ENCODE measurements around the gene BET1L. TPM values are rescaled to one million over a fixed set of nuclear protein-coding genes. Genes with fewer than 3 reads are reported as not detected.

BET1L gene
- total and polyA plus RNA-seq, 10 of the 15 experiments (the other 5 are each of a cell fraction or from before 2014, with no cell fraction given): 6.7 to 55.4 (median 39.7) TPM

GRCh38 chr11:255176-255575, 48.0 kb upstream of the BET1L start:
- POLR2A ChIA-PET: interaction anchor here (0.6 kb wide), 1 partner anchor 57 kb away, joined by 3 read pairs; no protein-coding TSS in a partner anchor
- no TSS peak for BruUV-seq (replicated peaks)
- CTCF ChIA-PET: interaction anchor here (0.9 to 1.1 kb wide), 3 partner anchors 18 to 107 kb away, joined by 3 read pairs; no protein-coding TSS in a partner anchor

More at GRCh38 chr11:255176-255575, 48.0 kb upstream of the BET1L start:
- TF ChIP-seq NFIC (IDR thresholded peaks at IDR 0.05; ENCODE audit: low read depth, low read length): no peak
- TF ChIP-seq E2F8 (IDR thresholded peaks at IDR 0.05; ENCODE audit: low read depth, partially characterized antibody): no peak
- TF ChIP-seq PBX3 (IDR thresholded peaks at IDR 0.05; ENCODE audit: insufficient replicate concordance, low read depth, low read length): no peak
- TF ChIP-seq SPI1 (IDR thresholded peaks at IDR 0.05; ENCODE audit: borderline replicate concordance, insufficient read depth, low read depth, low read length): no peak
- TF ChIP-seq SMC3 (IDR thresholded peaks at IDR 0.05; ENCODE audit: borderline replicate concordance, low read length): no peak
- TF ChIP-seq CBX5 (IDR thresholded peaks at IDR 0.05; ENCODE audit: low read depth): no peak
- no peak for TF ChIP-seq SREBF1 (IDR thresholded peaks at IDR 0.05; ENCODE audit: low read length)
- TF ChIP-seq POLR2AphosphoS5 (IDR thresholded peaks at IDR 0.05; ENCODE audit: low read length): no peak
- TF ChIP-seq MTA2 (IDR thresholded peaks at IDR 0.05; ENCODE audit: low read depth): no peak
- TF ChIP-seq NFYA (IDR thresholded peaks at IDR 0.05; ENCODE audit: borderline replicate concordance, low read depth, low read length): no peak
- TF ChIP-seq LARP7 (IDR thresholded peaks at IDR 0.05): no peak
- TF ChIP-seq IRF4 (IDR thresholded peaks at IDR 0.05; ENCODE audit: low read depth, low read length): no peak
- TF ChIP-seq IRF3 (IDR thresholded peaks at IDR 0.05): no peak
- TF ChIP-seq REST (IDR thresholded peaks at IDR 0.05; ENCODE audit: low read depth, low read length): no peak
- TF ChIP-seq RELB (IDR thresholded peaks at IDR 0.05; ENCODE audit: low read depth): no peak
- Histone ChIP-seq H3K27me3 (replicated peaks in 1 of 2; ENCODE audit: control insufficient read depth in 2 of 2, insufficient read depth in 2 of 2, low read length in 1 of 2) (no peaks in the 10 kb centered on the region), H3K36me3 (ENCODE audit: control insufficient read depth in 2 of 2, insufficient read depth in 2 of 2, low read length in 1 of 2) (peaks cover 7 to 15% of the 10 kb centered on the region in 2 experiments; a peak in 3 of 4 replicates), H3K4me3 (no peak overlapping the region), H3K27ac (ENCODE audit: control insufficient read depth, insufficient read depth) (no peak overlapping the region), H3K9ac (ENCODE audit: control insufficient read depth, insufficient read depth, low read length) (no peak overlapping the region), H3K9me3 (replicated peaks; ENCODE audit: control insufficient read depth, insufficient read depth, low read length) (no peaks in the 10 kb centered on the region), H2AFZ (ENCODE audit: control insufficient read depth, low read depth, low read length) (no peak overlapping the region), H4K20me1 (ENCODE audit: control insufficient read depth, insufficient read depth) (no peaks in the 10 kb centered on the region), H3K4me2 (ENCODE audit: control insufficient read depth, insufficient read depth) (no peak overlapping the region), H3K79me2 (ENCODE audit: control insufficient read depth, insufficient read depth, low read length) (no peaks in the 10 kb centered on the region), H3K4me1 (ENCODE audit: control insufficient read depth, insufficient read depth, low read length) (peaks cover 13% of the 10 kb centered on the region)
- ChIA-PET RAD21 (ENCODE audit: unreplicated experiment) (no interaction called here), SMC1A (ENCODE audit: uncharacterized antibody, unreplicated experiment) (no interaction called here)
- DNase-seq (ENCODE audit: low read depth, low spot score) (no peak), ATAC-seq (no peak), FAIRE-seq (no peak)
- in situ Hi-C loops (cut with MboI) (no loop called here), intact Hi-C loops (cut with micrococcal nuclease; ENCODE audit: unreplicated experiment) (no loop called here)
- 68% methylated on average over 3 of the region's 3 CpGs for WGBS (ENCODE audit: insufficient coverage, insufficient replicate concordance, low lambda C conversion rate, missing lambda C conversion rate)

Measured in GM12878 (cell line).